Stimulated activated CD8-positive, alpha-beta memory T cell treated with anti-CD3 and anti-CD28 coated beads, Interleukin-15, amount 100 ng/mL, for 1 hour (primary cell): ENCODE measurements around the gene GYG2.

ENCODE experiments used
- DNase-seq: peaks from one replicate; pipeline ENCODE4 v3.0.0-alpha.2; 2020; ENCODE audit warnings: low read depth

The GYG2 gene

DNA sequence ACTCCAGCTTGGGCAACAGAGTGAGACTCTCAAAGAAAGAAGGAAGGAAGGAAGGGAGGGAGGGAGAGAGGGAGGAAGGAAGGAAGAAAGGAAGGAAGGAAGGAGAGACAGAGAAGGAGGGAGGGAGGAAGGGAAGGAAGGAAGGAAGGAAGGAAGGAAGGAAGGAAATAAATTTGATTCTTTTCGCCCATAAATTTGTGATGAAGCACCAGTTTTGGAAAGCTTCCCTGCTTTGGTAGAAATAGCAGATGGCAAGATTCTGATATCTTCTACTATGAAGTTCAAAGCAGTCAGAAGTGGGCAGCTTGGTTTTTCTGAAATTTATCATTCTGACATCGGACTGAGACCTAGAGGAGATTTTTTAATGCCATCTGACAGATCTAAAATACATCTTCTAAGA lies 11.7 kb upstream of the GYG2 start:
- no peak for DNase-seq

GRCh38 chrX:2819345-2820135 lies 9.2 kb upstream of the GYG2 start:
- DNase-seq: no peak

- no peak for DNase-seq
Observed at GRCh38 chrX:2820136-2820771, 8.5 kb upstream of the GYG2 start.

- no peak for DNase-seq
Observed at GRCh38 chrX:2823795-2824386, 4.8 kb upstream of the GYG2 start.

GRCh38 chrX:2824886-2825285 lies 3.8 kb upstream of the GYG2 start:
- no peak for DNase-seq

GRCh38 chrX:2828959-2829411 lies 255 bp downstream of the GYG2 start:
- no peak for DNase-seq

DNA sequence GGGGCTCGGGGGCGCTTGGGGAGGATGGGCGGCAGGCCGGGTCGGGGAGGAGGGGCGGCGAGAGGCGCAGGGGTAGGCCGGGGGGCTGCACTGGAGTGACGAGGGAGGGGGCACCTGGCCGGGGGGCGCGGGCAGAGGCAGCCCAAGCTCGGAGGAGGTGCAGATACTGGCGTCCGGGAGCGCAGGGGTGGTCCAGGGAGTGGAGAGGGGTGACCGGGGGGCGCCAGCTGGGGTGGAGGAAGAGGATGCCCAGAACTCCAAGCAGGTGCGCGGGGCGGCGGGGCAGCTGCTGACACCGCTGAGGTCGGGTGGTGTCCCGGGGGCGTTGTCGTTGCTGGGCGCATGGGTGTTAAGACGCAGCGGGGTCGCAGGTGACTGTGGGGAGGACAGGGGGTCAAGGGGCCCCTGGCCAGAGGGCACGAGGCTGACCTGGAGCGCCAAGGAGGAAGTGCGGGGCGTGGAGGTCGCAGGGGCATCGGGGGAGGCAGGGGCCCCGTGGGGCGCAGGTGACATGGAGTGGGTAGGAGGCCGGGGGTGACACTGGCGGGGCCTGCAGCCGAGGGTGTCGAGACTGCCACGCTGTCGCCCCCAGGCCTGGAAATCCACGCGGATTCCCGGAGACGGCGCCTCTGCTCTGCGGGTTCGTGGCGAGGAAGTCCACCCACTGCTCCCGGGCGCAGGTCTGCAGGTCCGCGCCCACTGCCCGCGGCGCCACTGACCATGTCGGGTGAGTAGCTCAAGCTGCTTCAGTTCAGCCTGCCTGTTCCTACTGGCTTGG lies 928 bp downstream of the GYG2 start:
- DNase-seq: no peak

DNA sequence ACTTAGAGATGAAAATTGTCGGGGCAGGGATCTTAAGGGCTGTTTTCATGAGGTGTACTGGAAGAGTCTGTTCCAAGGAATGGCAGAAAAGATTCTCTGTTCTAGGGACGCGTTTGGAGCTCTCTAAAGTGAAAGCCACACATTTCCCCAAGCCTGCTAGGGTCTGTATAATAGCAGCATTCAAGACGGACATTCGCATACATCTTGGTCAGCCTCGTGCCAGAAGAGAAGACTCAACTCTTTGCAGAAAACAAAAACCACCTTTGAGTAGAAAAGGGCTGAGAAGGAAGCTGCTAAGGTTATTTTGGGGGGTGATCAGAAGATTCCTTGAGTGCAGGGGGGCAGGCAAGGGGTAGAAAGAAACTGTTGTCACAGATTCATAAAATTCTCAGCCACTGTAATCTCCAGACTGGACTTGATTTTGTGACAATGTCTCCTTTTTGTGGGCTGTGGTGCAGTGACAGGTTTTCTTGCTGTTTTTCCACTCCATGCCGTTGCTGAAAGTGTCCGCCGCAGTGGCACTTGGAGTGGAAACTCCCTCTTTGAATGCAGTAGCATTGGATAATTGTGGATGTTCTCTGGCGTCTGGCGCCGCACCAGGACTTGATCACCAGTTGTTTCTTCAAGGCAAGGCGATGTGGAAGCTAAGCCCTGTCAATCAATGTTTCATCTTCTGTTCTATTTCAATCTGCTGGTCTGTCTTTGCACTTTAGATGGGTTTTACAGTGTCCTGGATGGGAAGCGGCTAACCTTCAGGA lies 2.9 kb downstream of the GYG2 start:
- no peak for DNase-seq

- DNase-seq: no peak
Observed at GRCh38 chrX:2837961-2838360, 9.2 kb downstream of the GYG2 start.

DNA sequence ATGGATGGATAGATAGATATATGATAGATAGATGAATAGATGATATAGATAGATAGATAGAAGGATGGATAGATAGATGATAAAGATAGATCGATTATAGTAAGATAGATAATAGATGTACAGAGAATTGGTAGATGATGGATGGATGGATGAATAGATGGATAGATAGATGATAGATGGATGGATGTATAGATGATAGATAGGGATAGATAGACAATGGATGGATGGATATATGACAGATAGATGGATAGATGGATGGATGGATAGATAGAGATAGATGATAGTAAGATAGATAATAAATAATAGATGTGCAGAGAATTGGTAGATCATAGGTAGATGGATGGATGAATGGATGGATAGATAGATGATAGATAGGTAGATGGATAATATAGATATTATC lies 12.2 kb downstream of the GYG2 start:
- no peak for DNase-seq

- no peak for DNase-seq
Observed at GRCh38 chrX:2841537-2841936, 12.8 kb downstream of the GYG2 start.

- DNase-seq: no peak
Observed at GRCh38 chrX:2846992-2847391, 18.3 kb downstream of the GYG2 start.

DNA sequence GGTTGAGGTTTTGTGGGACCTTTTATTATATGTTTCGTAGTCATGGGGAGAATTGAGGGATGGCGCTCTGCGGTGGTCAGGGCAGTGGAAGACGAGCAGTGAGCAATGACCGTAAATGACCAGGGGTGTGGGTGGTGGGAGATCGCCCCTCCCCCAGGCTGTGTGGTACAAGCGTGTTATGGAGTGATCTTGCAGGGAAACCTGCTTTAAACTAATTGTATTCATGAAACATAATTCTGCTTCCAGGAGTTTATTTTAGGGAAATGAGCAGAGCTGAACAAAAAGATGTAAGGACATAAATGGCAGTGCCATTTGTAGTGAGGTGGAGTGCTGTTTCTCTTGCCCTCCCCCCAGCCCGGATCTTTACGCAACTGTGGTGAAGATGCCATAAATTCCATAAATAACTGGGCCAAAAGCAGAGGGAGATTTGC lies 20.2 kb downstream of the GYG2 start:
- no peak for DNase-seq

DNA sequence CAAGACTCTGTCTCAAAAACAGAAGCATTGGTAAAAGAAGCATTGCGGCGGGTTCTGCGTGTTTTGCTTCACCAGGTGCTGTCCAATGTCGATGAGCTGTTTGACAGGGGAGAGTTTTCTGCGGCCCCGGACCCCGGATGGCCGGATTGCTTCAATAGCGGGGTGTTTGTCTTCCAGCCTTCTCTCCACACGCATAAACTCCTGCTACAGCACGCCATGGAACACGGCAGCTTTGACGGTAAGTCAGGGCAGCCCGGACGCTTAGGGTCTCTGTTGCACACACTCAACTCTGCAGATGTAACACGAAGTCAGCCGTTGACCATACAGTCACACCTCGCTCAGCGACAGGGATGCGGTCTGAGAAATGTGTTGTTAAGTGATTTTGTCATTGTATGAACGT lies 26.2 kb downstream of the GYG2 start:
- DNase-seq: no peak

DNA sequence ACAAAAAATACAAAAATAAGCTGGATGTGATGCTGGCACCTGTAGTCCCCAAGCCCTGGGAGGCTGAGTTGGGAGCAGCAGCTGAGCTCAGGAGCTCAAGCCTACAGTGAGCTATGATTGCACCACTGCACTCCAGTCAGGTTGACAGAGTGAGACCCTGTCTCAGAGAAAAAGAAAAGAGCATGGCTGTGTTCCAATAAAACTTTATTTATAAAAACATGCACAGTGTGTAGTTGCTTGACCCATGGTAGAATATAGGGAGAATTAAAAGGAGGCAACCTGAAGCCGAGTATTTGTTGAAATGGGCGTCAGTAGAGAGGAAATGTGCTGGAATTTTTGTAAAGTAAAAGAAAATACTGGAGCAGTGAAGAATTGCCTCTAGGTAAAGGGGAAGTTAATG lies 27.0 kb downstream of the GYG2 start:
- DNase-seq: no peak

- DNase-seq: no peak
Observed at GRCh38 chrX:2857566-2857965, 28.8 kb downstream of the GYG2 start.

DNA sequence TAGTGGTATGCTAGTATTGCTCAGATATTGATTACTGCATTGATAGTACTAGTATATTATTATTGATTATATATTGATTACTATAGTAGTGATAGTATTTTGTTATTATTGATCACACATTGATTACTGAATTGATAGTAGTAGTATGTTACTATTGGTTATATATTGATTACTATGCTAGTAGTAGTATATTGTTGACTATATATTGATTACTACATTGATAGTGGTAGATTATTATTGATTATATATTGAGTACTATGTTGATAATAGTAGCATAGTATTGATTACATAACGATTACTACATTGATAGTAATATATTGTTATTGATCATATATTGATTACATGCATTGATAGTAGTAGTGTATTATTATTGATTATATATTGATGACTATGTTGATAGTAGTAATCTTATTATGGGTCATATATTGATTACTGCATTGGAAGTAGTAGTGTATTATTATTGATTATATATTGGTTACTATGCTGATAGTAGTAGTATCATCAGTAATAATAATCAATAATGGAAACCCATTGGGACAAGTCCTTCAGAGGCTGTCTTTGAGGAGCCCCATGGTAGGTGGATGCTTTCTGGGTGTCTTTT lies 30.6 kb downstream of the GYG2 start:
- no peak for DNase-seq

- no peak for DNase-seq
Observed at GRCh38 chrX:2862404-2862803, 33.7 kb downstream of the GYG2 start.

DNA sequence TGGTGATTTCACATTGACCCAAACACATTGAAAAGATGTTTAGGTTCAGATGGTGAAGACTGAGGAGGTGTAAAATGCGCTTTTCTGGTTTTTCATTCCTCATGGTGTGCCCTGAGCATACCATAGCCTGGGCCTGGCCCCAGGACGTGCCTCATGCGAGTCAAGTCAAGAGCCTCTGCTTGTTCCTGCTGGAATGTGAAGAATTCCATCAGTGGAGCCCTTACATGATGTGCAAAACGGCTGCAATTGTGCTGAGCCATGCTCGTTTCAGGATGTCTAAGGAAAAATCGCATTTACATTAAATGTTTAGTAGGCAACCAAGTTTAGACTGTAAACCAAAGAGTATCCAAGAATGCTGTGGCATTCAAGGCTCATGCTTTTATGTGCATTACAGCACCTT lies 34.9 kb downstream of the GYG2 start:
- DNase-seq: no peak

DNA sequence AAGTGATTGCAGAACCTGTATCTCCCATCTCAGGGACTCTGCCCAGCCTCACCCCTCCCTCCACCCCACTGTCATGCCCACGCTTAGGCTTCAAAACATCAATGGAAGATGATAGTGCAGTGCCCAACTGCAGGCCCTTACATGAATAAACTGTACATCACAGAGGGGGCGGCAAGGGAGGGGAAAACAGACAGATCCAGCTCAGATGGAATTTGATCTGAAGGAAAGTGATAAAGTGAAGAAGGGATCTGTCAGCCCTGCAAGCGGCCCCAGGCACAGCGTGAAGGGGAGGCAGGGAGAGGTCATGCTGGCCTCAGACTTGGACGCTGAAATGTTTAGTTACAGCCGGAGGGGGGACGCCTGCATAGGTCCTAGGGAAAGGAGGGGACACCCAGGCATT lies 38.5 kb downstream of the GYG2 start:
- DNase-seq: no peak

DNA sequence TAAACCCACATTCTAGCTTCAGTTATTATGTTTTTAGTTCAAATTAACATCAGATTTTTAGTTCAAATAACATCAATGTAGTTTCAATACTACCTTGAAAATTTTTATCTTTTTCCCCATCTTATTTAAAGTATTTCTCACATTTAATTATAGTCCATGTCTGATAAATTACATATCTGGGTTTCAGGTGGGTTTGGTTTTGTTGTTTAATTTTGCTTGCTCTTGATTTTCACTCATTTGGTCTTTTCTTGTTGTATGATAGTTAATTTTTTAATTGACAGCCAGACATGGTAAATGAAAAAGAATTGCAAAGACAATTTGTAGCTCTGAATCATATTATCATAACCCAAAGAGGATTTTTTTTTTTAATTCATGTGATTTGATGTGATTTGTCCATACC lies 41.9 kb downstream of the GYG2 start:
- DNase-seq: no peak
